NCI-H2107 (cell line): Measurements from ENCODE around the gene USF1.
"Not testable (repeated sequence)": the region's sequence is repeated elsewhere in the genome, so short reads cannot be mapped to it uniquely, and the experiment has no call there.

Source experiments
- DNase-seq: peaks from one replicate; lab custom pipeline; 2025; lab: John Stamatoyannopoulos, UW

The USF1 gene

DNA sequence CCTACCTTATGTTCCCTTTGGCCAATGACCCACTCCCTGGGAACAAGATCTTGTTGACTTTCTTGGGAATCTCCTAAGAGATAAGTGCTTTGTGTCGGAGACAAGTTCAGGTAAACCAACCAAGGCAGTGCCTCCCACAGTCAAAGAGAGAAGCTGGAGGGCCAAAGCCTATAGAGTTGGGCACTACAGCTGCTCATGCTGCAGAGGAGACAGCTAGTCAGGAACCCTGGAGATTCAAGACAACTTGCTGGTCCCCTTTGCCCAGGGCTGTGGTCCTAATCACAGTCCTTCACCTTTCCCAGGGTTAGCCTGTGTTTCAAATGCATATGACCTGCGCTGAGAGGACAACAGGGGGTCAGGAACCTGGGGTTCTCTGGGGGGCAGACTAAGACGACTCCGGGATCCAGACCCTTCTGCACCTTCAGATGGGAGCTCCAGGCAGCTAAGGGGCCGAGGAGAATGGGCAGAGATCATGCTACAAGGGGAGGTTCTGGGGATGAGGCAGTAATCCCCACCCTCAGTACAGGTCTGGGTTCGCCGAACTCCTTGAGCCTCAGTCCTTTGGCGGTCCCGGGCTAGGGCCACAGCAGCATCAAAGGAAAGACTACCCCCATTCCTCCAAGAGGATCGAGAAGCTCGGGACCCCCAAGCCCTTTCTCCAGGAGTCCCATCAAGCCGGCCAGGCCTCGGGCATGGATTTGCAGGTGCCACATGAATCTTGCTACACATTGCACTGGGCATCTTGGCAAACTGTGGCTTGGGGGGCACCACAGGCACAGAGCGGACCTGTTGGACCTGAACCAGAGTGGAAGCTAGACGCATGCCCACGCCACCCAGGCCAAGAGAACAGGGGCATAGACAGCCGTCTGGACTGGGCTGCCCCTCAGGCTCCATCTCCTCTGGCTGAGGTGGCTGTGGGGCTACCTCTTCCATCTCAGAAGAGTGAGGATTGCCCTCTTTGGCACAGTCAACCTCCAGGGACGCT lies 2.0 kb upstream of the USF1 start:
- DNase-seq, result no peak

DNA sequence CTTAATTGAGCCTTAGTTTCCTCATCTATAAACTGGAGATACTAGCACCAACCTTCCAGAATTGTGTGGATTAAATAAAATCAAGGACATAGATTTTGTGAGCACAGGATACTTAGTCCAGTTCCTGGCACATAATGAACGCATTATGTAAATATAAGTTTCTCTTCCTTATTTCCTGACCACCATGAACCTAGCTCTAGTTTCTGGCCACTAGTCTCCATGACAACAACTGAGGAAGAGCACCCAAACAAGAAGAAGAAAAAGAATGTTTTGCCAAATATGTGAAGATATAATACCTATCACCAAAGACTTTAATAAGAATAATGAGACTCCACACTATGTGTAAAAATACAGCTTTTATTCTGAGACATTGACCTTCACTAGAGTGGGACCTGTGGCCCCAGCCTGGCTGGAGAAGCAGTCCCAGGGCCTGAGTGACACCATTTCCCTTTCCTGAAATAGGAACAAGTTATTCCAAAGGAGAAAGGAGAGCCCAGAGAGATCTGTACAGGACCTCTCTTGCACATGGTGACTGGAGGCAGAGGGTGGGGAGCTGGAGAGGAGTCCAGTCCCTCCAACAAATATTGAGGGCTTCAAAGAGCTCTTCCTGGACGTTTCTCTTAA lies 940 bp upstream of the USF1 start:
- no peak for DNase-seq

DNA sequence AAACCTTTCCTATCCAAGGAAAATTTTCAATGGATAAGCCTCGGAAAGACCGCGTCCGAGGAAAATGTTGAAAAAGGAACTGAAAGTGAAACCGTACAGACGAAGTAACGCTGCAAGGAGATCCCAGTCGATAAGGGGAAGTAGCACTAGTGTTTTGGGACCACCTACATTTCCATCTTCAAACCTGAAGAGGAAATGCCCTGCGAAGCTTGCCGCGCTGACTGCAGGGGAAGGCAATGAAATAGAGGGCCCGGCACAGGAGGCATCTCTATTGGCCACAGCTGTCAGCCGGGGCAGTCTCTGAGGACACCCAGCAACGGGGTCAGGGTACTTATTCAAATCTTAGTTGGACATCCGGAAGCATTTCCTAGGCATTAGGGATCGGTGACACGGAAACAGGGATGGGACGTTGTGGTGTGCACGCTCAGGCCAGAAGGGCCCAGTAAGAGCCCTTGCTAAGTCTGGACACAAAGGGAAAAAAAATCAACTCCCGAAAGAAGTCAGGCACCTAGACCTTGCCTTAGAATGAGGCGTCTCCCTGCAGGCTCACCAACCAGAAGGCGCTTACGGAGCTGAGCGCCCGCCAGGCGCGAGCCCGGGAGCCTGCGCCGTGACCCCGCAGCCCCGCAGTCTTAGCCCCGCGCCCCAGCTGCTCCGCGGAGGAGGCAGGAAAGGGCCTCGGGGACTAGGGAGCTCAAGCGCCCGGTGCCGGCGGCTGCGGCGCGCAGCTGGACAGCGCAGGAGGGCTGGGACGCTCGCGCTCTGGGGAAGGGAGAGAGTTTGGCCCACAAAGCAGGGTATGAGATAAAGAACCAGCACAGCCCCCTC lies 655 bp downstream of the USF1 start:
- DNase-seq, result peak; percentile 48

DNA sequence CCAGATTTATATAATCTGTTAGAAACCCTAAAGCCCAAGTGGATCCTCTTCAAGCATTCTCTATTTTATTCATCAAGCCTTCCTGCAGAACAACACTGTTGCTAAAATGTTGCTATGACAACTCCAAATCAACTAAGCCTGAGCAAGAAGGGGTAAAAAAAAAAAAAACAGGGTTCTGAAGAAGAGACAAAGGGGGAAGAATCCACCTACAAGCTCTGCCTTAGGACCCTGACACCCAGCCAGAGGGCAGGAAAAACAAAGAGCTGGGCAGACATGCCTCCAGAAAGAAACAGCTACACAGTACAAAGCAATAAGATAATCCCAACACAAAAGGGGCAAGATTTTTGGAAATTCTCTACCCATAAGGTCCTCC lies 1.3 kb downstream of the USF1 start:
- no peak for DNase-seq

DNA sequence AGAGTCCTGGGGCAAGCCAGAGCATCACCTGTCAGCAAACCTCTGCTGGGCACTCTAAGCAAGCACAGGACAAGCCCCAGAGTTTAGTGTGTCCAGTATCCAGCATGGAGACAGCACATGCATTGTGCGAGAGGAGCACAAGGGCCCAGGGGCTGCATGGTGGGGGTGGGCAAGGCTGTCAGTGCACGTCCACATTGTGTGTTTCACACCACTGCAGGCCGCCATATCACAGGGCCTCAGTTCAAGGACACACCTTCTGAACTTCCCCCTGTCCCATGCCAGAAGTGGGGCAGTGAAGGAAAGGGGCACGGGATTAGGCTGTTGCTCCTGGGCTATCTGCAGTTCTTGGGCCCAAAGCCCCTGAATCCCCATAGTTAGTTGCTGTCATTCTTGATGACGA lies 6.2 kb downstream of the USF1 start:
- no peak for DNase-seq

DNA sequence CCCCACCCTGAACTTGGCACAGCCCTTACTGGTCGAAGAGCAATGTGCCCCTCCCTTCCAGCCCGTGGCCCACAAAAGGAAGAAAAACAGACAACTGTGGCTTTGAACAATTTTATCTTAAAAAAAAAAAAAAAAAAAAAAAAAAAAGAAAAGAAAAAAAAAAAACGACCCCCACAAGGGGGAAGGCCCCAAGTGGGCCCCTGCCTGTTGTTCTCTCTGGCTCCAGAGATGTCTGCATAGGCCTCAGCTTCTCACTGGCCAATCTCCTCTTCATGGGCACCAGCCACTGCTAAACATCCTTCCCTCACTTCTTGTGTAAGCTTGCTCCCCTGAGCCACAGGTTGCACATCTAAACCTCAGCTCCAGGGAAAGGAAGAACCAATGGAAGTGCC lies 6.6 kb downstream of the USF1 start:
- no peak for DNase-seq

DNA sequence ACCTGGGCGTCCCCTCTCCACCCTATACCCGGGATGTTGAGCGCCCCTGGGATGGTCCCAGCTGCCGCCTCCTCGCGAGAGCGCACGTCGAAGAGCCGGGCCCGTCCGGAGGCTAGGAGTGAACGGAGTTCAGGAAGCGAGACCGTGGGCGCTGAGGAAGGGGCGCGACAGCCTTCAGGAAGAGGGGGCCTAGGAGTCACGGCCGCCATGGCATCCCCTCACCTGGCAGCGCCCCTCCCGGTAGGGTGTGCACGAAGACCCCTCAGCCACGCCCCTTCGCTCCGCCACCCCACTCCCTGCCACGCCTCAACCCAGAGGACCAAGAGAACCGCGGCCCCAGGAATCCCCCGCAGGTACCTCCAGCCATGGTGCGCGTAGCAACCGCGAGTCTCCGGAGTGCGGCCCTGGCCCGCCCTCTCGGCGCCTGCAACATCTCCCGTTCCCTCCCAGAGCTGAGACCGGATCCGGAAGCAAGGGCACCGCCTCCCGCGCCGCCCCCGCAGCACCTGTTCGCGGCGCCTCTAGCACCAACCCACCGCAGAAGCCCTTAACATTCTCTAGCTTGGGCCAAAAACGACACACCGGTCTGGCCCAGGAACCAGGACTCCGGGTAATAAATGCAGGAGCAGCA lies 7.1 kb downstream of the USF1 start, which contains the start of gene TSTD1:
TSS of gene TSTD1 (minus strand) at position 442 of the 631 bp plus-strand sequence. CDS start at position 367, 75 bp downstream.
- DNase-seq, result peak; percentile 46

DNA sequence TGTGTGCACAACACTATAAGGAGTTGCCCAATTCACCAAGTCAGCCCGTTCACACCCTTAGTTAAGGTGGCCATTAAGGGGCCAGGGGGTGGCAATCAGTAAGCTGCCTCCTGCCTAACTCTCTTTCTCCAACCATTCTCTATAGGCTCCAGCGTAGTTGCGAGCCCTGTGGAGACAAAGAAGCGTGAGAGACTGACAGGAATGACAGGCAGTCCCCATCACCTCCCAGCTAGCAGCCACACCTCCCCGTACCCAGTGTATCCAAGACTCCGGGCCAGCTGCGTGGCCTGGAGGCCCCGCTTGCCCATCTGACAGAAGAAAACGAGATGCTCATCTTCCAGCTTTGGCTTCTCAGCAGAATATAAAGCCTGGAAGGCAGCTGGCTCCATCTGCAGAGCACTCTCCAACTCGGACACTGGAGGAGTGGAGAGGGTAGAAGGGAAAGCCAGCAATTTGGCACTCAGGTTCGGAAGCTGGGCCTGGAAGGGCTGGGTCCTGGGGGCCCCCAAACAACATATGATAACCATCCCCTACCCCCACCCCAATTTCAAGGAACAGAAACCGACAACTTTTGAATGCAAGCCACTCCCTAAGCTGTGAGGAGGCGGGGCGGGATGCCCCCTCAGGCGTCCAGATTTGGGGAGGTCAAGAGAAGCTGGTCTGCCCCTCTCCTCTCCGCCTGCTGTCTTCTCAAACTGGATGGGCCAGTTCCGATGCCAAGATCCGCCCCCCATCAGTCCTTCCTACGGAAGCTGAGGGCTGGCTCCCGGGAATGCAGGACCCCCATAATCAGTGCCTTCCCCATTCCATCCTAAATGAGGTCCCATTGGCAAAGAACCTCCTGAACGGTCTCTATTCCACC lies 7.9 kb downstream of the USF1 start:
- no peak for DNase-seq

DNA sequence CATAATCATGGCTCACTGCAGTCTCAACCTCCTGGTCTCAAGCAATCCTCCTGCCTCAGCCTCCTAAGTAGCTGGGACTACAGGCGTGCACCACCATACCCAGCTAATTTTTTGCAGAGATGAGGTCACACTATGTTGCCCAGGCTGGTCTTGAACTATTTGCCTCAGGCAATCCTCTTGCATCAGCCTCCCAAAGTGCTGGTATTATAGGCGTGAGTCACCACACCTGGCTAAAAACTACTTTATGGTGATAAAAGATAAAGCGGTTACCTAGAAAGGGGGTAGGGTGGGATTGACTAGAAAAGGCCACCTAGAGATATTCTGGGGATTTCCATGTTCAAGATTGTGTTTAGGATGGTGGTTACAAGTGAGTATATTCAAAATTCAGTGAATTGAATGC lies 12.0 kb downstream of the USF1 start:
- no peak for DNase-seq

DNA sequence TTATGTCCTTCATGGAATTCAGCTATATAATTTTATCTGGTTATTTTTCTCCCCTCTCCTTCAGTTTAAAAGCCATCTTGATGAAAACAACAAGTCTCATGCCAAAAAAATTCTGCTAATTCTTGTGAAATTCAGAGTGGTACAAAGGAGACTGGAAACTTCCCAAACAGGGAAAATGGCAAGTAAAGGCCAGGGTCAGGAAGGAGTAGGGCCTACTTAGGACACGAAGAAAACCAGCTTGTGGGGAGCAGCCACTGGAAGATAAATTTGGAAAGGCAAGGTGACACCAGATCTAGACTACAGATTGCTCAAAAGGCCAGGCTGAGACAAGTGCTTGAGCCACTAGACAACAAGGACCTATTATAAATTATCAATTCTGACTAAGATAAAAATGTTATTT lies 13.4 kb downstream of the USF1 start:
- no peak for DNase-seq

DNA sequence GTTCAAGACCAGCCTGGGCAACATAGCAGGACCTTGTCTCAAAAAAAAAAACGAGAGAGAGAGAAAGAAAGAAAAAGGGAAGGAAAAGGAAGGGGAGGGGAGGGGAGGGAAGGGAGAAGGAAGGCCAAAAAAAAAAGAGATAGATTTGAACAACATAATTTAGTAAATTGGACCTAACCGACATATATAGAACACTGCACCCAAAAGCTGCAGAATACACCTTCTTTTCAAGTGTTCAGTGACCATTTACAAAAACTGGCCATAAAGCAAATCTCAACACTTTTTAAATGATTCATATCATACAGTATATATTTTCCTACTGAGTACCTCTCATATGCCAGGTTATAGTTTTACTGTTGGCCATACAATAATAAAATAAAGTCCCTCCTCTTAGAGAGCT lies 13.9 kb downstream of the USF1 start:
- DNase-seq, result no peak

DNA sequence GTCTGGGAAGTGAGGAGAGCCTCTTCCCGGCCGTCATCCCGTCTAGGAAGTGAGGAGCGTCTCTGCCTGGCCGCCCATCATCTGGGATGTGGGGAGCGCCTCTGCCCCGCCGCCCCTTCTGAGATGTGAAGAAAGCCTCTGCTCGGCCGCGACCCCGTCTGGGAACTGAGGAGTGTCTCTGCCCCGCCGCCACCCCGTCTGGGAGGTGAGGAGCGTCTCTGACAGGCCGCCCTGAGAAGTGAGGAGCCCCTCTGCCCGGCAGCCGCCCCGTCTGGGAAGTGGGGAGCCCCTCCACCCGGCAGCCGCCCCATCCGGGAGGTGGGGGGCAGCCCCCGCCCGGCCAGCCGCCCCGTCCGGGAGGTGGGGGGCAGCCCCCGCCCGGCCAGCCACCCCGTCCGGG lies 16.3 kb downstream of the USF1 start:
- not testable (repeated sequence) for DNase-seq

DNA sequence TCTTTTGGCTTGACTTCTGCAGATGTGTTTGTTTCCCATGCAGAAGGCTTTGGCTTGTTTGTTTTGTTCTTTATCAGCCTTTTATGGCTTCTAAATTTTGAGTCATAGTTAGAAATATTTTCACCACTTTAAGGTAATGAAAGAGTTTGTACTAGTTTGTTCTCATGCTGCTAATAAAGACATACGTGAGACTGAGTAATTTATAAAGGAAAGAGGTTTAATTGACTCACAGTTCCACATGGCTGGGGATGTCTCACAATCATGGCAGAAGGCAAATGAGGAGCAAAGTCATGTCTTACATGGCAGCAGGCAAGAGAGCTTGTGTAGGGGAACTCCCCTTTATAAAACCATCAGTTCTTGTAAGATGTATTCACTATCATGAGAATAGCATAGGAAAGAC lies 18.8 kb downstream of the USF1 start:
- DNase-seq, result not testable (repeated sequence)

DNA sequence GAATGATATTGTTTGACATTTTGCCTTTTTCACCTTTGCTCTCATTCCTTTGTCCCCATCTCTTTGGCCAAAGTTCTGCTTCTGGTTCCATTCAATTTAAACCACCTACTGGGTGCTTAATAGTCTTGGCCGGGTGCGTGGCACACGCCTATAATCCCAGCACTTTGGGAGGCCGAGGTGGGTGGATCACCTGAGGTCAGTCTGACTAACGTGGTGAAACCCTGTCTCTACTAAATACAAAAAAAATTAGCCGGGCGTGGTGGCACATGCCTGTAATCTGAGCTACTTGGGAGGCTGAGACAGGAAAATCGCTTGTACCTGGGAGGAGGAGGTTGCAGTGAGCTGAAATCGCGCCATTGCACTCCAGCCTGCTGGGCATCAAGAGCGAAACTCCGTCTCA lies 23.3 kb downstream of the USF1 start:
- not testable (repeated sequence) for DNase-seq

DNA sequence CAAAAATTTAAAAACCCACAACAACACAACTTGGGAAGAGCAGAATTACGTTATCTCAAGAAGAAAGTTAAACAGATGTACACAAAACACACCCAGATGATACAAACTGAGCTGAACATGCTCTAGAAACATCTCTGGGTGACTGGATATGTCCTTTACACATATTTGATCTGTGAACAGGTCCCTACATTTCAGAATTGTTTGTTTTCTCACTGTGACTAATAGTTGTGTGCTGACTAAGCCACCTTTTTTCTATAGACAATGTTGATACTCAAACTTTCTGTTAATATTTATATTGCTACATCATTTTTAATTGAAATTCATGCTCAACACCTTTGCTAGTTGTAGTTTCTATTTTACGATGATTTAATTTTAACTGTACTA lies 23.8 kb downstream of the USF1 start:
- no peak for DNase-seq

DNA sequence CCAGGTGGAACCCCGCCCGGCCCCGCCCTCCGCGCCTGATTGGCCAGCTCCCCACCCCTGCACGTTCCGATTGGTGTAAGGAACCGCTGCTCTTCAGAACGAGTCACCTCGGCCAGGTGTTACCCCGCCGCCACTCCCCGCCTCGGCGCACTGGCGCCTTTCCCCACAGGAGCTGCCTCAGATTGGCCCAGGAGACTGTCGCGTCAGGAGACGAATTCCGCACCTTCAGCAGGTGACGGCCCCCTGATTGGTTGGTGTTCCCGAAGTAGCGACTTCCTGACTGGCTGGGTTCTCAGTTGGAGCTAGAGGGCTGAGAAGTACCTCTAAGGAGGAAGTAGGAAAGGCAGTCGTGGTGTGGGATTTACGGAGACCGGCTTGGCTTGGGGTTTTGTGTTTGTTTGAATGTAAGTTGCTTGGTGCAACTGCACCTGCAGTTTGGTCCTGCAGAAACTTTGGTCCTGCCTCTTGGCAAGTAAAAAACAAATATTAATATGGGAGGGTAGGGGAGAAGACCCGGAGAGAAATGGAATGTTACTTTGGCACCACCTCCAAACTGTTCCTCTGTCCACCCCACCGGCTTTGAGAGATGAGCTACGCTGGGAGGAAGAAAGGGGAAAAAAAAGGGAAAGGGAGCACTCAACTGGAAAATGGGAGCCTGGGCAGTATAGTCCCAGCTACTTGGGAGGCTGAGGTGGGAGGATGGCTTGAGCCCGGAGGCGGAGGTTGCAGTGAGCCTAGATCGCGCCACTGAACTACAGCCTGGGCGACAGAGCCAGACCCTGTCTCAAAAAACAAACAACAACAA lies 24.4 kb downstream of the USF1 start:
- peak; percentile 98 for DNase-seq

DNA sequence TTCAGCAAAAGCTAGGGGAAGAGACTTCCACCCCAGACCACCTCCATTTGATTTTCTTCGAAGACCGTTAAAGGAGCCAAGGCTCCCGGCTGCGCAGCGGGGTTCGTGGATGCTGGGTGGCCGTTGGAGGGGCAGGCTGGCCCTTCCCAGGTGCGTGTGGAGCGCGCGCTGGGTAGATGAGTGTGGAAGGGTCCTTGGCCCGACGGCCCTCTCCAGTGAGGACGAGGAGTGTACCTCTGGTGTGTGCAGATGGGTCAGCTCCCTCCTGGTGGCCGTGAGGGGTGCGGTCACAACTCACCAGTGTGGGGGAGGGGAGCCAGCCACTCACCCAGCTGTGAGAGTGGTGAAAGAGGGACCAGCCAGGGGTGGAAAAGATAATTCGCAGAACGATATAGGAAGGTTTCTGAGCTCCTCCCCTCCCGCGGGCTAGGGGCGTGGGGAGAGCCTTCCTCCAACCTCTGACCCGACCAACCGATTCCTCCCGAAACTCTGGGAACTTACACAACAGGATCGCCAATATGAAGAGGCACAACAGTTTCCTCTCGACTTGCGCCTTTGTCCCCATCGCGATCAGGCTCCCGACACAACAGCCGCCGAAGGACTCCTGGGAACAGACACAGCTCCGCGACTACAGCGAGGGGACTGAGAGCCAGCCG lies 25.1 kb downstream of the USF1 start, which contains the start of gene F11R:
TSS of gene F11R (minus strand) at position 644 of the 656 bp plus-strand sequence. CDS start at position 565, 79 bp downstream.
- DNase-seq, result no peak

DNA sequence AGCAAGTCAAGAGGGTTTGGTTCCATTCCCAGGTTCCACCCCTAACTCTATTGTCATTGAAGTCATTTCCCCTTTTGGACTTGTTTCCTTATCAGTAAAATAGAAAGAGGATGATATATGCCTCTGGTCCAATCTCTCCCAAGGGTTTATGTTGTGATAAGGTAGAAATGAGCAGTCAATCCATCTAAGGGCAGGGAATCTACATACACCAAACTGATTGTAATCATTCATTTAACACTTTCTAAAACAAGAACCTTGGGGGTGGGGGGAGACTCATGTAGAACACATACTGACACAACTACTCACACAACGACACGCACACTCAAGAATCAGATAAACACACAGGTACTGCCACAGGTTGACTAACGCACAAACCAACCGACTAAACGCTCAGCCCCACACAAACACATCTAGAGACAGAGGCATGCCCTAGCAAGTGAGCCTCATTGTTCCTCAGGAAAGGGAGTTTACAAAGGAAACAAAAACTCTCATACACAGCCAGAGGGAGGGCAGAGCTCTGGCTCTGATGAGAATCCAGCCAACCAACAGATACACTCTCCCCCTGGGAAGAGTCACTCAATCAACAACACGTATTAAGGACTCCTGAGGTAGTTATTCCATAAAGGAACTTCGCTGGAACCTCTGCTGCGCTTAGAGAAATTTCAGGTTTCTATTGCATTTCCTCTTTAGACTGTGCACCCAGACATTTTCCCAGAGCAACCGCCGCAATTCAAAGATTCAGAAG lies 25.9 kb downstream of the USF1 start:
- DNase-seq, result peak; percentile 22
